IPS-18c (cell line): Measurements from ENCODE around the gene SHISA4.

Experiments
- H3K4me3 ChIP-seq: 2 replicates; pipeline ENCODE4 v1.7.0; 2013; ENCODE audit warnings: low read depth, mild to moderate bottlenecking, low read length, moderate library complexity; ENCODE audit not compliant: insufficient read depth
- H3K9me3 ChIP-seq: one replicate; pipeline ENCODE4 v1.6.1; 2013; ENCODE audit warnings: mild to moderate bottlenecking, low read length, moderate library complexity; ENCODE audit not compliant: control insufficient read depth, insufficient read depth

The SHISA4 gene

GRCh38 chr1:201876148-201876818 is 12.4 kb upstream of the SHISA4 start:
- Histone ChIP-seq H3K4me3 (no peak overlapping the region), H3K9me3 (no peaks in the 10 kb centered on the region)

DNA sequence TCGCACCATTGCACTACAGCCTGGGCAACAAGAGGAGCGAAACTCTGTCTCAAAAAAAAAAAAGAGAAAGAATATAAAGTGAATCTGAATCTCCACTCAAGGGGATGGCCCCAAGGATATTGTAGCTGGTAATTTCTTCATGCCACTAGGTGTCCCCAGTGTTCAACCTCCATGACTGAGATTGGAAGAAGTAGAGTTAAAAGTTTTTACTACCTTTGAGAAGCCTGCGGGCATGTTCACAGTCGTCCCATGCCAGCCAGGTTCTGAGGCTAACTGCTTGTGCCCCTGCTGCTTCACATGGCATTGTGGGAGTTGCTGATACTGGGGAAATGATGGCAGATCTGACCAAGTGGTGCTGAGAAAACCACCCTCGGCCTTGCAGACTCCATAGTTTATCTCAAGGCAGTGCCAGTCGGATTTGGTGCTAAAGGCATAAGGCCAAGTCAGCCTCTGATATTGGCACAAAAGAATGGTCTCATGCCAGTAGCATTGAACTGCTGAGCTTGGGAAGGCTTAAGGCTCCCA is 10.8 kb upstream of the SHISA4 start:
- no peak overlapping the region for H3K4me3 ChIP-seq
- H3K9me3 ChIP-seq, result no peaks in the 10 kb centered on the region

DNA sequence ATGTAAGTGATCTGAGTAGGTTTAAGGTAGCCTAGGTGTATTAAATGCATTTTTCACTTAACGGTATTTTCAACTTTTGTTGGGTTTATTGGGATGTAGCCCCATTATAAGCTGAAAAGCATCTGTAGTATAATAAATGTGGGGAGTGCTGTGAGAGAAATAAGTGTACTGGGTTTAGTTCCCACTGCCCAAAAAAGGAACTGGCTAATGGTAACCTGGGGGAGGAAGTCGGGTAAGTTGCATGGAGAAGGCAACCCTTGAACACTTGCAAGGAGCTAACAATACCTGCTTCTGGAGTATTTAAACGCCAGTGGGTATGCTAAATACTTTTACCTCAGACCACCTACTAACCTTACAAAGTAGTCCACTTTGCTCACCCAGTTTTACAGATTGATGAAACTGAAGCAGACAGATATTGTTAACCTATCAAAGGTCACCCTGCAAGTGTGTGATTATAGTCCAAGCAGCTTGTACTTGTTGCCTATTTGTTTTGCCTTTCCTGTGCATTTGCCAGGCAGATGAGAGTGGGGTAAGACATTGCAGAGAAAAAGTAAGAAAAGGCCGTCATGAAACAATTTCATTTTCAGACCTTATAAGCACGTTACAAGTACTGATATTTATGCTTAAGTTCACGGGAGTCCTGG is 7.6 kb upstream of the SHISA4 start:
- H3K4me3 ChIP-seq, result no peak overlapping the region
- no peaks in the 10 kb centered on the region for H3K9me3 ChIP-seq

DNA sequence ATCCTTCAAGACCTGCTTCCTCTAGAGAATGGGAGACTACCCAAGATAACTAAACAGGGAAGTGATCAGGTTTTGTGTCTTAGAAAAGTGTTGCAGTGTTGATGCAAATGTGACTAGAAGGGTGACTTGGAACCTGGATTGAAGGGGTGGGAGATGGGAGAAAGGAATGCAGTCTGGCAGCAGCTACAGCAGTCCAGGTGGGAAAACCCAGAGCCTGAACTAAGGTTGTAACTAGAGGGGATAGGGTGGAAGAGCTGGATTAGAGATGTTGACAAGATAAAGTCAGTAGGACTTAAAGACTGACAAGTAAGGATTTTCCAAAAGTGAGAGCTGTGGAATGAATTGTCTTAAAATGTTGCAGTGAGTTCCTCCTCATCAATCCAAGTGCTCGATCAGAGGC is 7.1 kb upstream of the SHISA4 start:
- no peaks in the 10 kb centered on the region for H3K9me3 ChIP-seq
- no peak overlapping the region for H3K4me3 ChIP-seq

DNA sequence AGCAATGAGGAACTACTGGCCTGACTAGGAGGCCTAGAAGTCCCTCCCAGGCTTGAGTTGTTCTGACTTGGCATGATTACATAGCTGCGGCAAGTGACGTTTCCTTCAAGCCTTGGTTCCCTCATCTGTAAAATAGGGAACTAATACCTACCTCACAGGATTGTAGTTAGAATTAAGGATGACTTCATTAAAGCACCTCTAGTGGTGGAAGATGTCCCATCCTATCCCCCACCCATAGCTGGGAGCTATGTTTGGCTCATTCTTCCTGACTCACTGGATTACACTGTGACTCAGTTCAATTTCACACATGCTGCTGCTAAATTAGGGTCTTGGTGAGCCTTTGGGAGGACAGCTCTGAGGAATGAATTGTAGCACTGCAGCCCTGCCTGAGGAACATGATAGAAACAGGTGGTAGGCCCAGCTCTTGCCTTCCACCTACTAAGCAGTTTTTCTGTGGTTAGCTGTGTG is 6.0 kb upstream of the SHISA4 start:
- H3K4me3 ChIP-seq, result no peak overlapping the region
- H3K9me3 ChIP-seq, result no peaks in the 10 kb centered on the region

DNA sequence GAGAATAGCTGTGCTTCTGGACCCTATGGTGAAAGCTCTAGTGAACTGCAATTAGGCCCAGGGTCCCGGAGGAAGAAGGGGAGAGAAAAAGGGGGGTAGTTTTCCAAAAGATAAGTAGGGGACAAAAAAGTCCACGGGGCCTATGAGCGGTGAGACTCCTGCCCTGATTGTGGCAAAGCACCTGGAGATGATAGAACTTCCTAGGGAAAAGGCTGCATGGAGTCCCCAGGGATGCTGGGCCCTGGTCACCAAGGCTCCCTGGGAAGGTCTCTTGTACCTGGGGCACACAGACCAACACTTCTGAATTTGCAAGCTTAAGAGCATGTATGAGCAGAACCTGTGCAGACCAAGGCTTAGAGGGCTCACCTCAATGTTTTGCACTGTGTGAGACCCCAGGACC is 5.4 kb upstream of the SHISA4 start:
- H3K4me3 ChIP-seq, result no peak overlapping the region
- no peaks in the 10 kb centered on the region for H3K9me3 ChIP-seq

DNA sequence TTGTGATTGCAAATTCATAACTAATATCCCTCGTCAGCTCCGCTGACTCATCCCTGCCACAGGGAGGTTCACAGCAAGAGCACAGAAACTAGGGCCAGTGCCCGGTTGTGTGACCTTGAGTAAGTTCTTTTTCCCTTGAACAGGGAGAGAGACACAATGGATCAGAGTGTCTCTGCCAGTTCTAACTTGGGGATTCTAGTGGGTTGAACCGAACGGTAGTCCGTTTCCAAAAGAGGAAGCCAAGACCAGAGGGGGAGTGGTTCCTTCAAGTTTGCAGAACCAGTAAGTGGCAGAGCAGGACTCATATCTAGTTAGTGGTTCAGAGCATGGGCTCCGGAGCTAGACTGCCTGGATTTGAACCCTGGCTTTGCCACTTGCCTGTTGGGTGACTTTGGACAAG is 4.9 kb upstream of the SHISA4 start:
- Histone ChIP-seq H3K9me3 (no peaks in the 10 kb centered on the region), H3K4me3 (no peak overlapping the region)

DNA sequence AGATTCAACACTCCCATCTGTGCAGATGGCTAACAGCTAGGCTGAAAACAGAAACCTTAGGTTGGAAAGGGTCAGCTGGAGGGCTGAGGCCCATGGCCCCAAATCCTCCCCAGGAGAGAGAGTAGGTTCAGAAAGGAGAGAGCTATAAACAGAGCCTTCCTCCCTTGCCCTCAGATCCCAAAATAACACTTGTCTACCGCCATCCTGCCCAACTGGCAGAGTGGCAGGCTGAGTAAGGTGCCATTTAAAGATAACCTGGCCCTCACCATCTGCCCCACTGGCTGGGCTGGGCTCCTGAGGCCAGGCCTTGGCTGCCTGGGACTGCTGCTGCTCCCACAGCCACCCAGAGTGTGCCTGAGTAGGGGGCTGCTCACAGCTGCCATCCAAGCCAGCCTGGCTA is 4.3 kb upstream of the SHISA4 start:
- H3K9me3 ChIP-seq, result no peaks in the 10 kb centered on the region
- H3K4me3 ChIP-seq, result no peak overlapping the region

DNA sequence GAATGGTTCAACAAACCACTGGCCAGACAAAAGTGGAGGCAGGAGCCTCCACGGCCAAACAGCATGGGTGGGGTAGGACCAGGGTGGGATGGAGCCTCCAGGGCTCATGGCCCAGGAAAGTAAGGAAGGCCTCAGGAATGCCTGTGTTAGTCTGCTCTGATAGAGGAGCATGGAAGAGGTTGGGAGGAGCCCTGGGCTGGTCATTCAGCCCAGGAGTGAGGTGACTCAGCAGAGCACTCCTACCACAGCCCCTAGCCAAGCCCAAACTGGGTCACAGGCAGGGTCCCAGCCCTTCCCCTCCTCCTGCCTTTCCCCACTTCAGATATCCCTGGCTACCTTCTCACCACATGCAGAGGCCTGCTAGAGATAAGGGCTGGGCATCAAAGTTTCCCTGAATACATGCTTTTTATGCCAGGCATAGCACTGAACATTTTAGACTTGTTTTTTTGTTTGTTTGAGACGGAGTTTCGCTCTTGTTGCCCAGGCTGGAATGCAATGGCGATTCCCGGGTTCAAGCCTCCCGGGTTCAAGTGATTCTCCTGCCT is 3.1 kb upstream of the SHISA4 start:
- no peak overlapping the region for H3K4me3 ChIP-seq
- H3K9me3 ChIP-seq, result no peaks in the 10 kb centered on the region

GRCh38 chr1:201886103-201886885 is 2.4 kb upstream of the SHISA4 start:
- no peak overlapping the region for H3K4me3 ChIP-seq

GRCh38 chr1:201887116-201887866 is 1.4 kb upstream of the SHISA4 start:
- Histone ChIP-seq H3K4me3 (no peak overlapping the region), H3K9me3 (no peaks in the 10 kb centered on the region)

More at GRCh38 chr1:201886103-201886885, 2.4 kb upstream of the SHISA4 start:
- no peaks in the 10 kb centered on the region for H3K9me3 ChIP-seq

GRCh38 chr1:201889090-201889968 is 631 bp downstream of the SHISA4 start:
- no peaks in the 10 kb centered on the region for H3K9me3 ChIP-seq
- peak overlapping the region; percentile 67 for H3K4me3 ChIP-seq

- H3K9me3 ChIP-seq, result no peaks in the 10 kb centered on the region
- H3K4me3 ChIP-seq, result no peak overlapping the region
Observed at GRCh38 chr1:201890223-201890622, 1.5 kb downstream of the SHISA4 start.

GRCh38 chr1:201890806-201891450 is 2.2 kb downstream of the SHISA4 start:
- no peak overlapping the region for H3K4me3 ChIP-seq
- no peaks in the 10 kb centered on the region for H3K9me3 ChIP-seq

DNA sequence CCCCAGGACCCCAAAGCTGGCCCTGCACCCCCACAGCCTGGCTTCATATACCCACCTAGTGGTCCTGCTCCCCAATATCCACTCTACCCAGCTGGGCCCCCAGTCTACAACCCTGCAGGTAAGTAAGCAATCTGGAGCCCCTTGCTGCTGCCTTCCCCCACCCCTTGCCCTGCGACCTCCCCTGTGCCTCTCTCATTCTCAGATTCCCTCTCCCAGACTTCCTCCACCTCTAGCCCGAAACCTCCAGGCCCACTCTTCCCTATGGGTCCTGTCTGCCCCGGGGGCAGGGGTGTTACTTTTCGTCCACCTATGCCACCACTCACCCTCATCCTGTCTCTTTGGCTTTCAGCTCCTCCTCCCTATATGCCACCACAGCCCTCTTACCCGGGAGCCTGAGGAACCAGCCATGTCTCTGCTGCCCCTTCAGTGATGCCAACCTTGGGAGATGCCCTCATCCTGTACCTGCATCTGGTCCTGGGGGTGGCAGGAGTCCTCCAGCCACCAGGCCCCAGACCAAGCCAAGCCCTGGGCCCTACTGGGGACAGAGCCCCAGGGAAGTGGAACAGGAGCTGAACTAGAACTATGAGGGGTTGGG is 2.9 kb downstream of the SHISA4 start:
- no peak overlapping the region for H3K4me3 ChIP-seq
- no peaks in the 10 kb centered on the region for H3K9me3 ChIP-seq
